Breast epithelium (tissue), 3 donors: ENCODE measurements around the gene MMS22L.

ENCODE experiments used
- POLR2A ChIP-seq: fragments of 450-650 bp; IDR thresholded peaks from one replicate; pipeline ENCODE4 v1.6.1; 2016; ENCODE audit warnings: antibody characterized with exemption, mild to moderate bottlenecking, moderate library complexity
- TF ChIP-seq, protein P1 (sequence below), 3 donors: fragments of 450-650 bp; IDR thresholded peaks; one replicate each; pipeline ENCODE4 v1.5.1; 2016 to 2017; ENCODE audit warnings: antibody characterized with exemption in 3 of 3, mild to moderate bottlenecking in 3 of 3, moderate library complexity in 3 of 3

DNA sequence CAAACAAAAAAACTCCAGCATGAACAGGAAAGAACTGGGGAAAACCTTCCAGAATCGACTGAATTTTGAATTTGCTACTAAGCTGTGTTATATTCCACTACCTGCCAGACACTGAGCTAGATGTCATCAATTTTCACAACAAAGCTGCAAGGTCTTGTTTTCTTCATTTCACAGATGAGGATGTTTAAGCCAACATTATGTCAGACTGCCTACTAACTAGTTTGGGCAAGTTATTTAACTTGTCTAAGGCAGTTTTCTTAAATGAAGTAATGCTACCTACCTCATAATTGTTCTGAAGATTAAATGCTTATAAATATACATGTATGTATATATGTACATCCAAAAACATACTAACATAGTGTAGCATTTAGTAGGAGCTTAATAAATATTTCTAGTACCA, 144.4 kb downstream of the MMS22L start:
- TF ChIP-seq, protein P1, sequence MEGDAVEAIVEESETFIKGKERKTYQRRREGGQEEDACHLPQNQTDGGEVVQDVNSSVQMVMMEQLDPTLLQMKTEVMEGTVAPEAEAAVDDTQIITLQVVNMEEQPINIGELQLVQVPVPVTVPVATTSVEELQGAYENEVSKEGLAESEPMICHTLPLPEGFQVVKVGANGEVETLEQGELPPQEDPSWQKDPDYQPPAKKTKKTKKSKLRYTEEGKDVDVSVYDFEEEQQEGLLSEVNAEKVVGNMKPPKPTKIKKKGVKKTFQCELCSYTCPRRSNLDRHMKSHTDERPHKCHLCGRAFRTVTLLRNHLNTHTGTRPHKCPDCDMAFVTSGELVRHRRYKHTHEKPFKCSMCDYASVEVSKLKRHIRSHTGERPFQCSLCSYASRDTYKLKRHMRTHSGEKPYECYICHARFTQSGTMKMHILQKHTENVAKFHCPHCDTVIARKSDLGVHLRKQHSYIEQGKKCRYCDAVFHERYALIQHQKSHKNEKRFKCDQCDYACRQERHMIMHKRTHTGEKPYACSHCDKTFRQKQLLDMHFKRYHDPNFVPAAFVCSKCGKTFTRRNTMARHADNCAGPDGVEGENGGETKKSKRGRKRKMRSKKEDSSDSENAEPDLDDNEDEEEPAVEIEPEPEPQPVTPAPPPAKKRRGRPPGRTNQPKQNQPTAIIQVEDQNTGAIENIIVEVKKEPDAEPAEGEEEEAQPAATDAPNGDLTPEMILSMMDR (IDR thresholded peaks at IDR 0.05) = no peak
- no peak for TF ChIP-seq POLR2A
